Activated CD8-positive, alpha-beta T cell treated with anti-CD3 and anti-CD28 coated beads for 36 hours (primary cell): ENCODE measurements around the gene OR10G8. TPM values are rescaled to one million over a fixed set of nuclear protein-coding genes. Genes with fewer than 3 reads are reported as not detected.

Experiments
- ATAC-seq: fragments of 200-7000 bp; cut with Tn5 transposase; one replicate; pipeline ENCODE4 v1.10.0; 2021; ENCODE audit warnings: mild to moderate bottlenecking, moderate library complexity
- CTCF ChIA-PET: fragments of 350-600 bp; sonication (Branson Sonifier 250); formaldehyde crosslinking; loops from one replicate; lab custom pipeline; 2021; ENCODE audit warnings: antibody characterized with exemption; lab: Charles Lee
- POLR2A ChIA-PET: fragments of 350-600 bp; sonication (Branson Sonifier 250); formaldehyde crosslinking; loops from one replicate; lab custom pipeline; 2021; ENCODE audit warnings: antibody characterized with exemption; lab: Charles Lee
- DNase-seq: peaks from one replicate; pipeline ENCODE4 v3.0.0-alpha.2; 2020
- H3K27ac Mint-ChIP-seq: one replicate; pipeline ENCODE4 v1.8.0; 2021; ENCODE audit warnings: mild to moderate bottlenecking, mixed read lengths
- H3K27me3 Mint-ChIP-seq: one replicate; pipeline ENCODE4 v1.8.0; 2021; ENCODE audit warnings: mixed read lengths
- H3K36me3 Mint-ChIP-seq: one replicate; pipeline ENCODE4 v1.8.0; 2021; ENCODE audit warnings: low read depth, mixed read lengths
- H3K4me1 Mint-ChIP-seq: one replicate; pipeline ENCODE4 v1.8.0; 2021; ENCODE audit warnings: low read depth, mixed read lengths
- H3K4me3 Mint-ChIP-seq: one replicate; pipeline ENCODE4 v1.8.0; 2021; ENCODE audit warnings: mild to moderate bottlenecking, moderate library complexity, mixed read lengths
- H3K9me3 Mint-ChIP-seq: one replicate; pipeline ENCODE4 v1.8.0; 2021; ENCODE audit warnings: mixed read lengths
- CTCF ChIP-seq: fragments of 200-600 bp; IDR thresholded peaks from one replicate; pipeline ENCODE4 v1.8.0; 2022; ENCODE audit warnings: antibody characterized with exemption, mild to moderate bottlenecking
- intact Hi-C: fragments of 100-400 bp; cut with micrococcal nuclease; formaldehyde crosslinking; loops from one replicate; pipeline ENCODE4 v1.10.0; 2022
- total RNA-seq, 2 experiments: library from RNA; stranded (reverse); gene quantifications; one replicate each; pipeline ENCODE4 v1.2.3, GENCODE V29; 2021

OR10G8 gene
- total RNA-seq, 2 experiments from 2014 or later, result not detected

- DNase-seq (no peak), ATAC-seq (no peak)
- no peak overlapping the region for H3K27ac Mint-ChIP-seq
- no peaks in the 10 kb centered on the region for H3K36me3 Mint-ChIP-seq
- CTCF ChIA-PET, result interaction anchor here (10.5 kb wide), 1 partner anchor 116 kb away, joined by 108 read pairs; no protein-coding TSS in a partner anchor
- peaks cover 24% of the 10 kb centered on the region for H3K27me3 Mint-ChIP-seq
- H3K4me3 Mint-ChIP-seq, result no peak overlapping the region
- no peak for TF ChIP-seq CTCF
- POLR2A ChIA-PET, result no interaction called here
- intact Hi-C loops, result no loop called here
- no peaks in the 10 kb centered on the region for H3K9me3 Mint-ChIP-seq
- H3K4me1 Mint-ChIP-seq, result peaks cover 6% of the 10 kb centered on the region
Observed at GRCh38 chr11:124077266-124077665, 50.7 kb downstream of the OR10G8 start.

GRCh38 chr11:124078591-124078990 is 52.0 kb downstream of the OR10G8 start:
- ATAC-seq (no peak), DNase-seq (no peak)
- ChIA-PET CTCF (interaction anchor here (0.6 to 10.5 kb wide), 2 partner anchors 16 to 115 kb away, joined by 3 to 108 read pairs; no protein-coding TSS in a partner anchor), POLR2A (no interaction called here)
- Mint-ChIP-seq H3K9me3 (no peaks in the 10 kb centered on the region), H3K27ac (no peak overlapping the region), H3K4me1 (peaks cover 6% of the 10 kb centered on the region), H3K36me3 (no peaks in the 10 kb centered on the region), H3K4me3 (no peak overlapping the region), H3K27me3 (peaks cover 27% of the 10 kb centered on the region)
- no peak for TF ChIP-seq CTCF
- intact Hi-C loops, result no loop called here

GRCh38 chr11:124079631-124080326 is 53.2 kb downstream of the OR10G8 start:
- peaks cover 28% of the 10 kb centered on the region for H3K27me3 Mint-ChIP-seq
- intact Hi-C loops, result no loop called here
- no peaks in the 10 kb centered on the region for H3K9me3 Mint-ChIP-seq
- ATAC-seq, result no peak
- H3K36me3 Mint-ChIP-seq, result no peaks in the 10 kb centered on the region
- CTCF ChIA-PET, result interaction anchor here (1.1 to 1.3 kb wide), 2 partner anchors 8 to 115 kb away, joined by 3 to 5 read pairs; no protein-coding TSS in a partner anchor
- no peak for DNase-seq
- peaks cover 6% of the 10 kb centered on the region for H3K4me1 Mint-ChIP-seq
- no peak overlapping the region for H3K4me3 Mint-ChIP-seq
- POLR2A ChIA-PET, result no interaction called here
- no peak overlapping the region for H3K27ac Mint-ChIP-seq
- TF ChIP-seq CTCF, result no peak

Other genes with a start within 250 kb of the OR10G8 start
- not detected for gene OR6M1, start 220.4 kb upstream of the OR10G8 start, total RNA-seq
- gene TMEM225, start 141.1 kb upstream of the OR10G8 start, total RNA-seq, result not detected
- gene OR8D4, start 124.6 kb upstream of the OR10G8 start, total RNA-seq, result not detected
- gene OR4D5, start 87.2 kb upstream of the OR10G8 start, total RNA-seq, result not detected
- not detected for gene OR6T1, start 83.0 kb upstream of the OR10G8 start, total RNA-seq
- not detected for gene OR10S1, start 49.0 kb upstream of the OR10G8 start, total RNA-seq
- gene OR10G6, start 31.6 kb upstream of the OR10G8 start, total RNA-seq, result not detected
- gene OR10G4, start 13.8 kb upstream of the OR10G8 start, total RNA-seq, result not detected
- not detected for gene OR10G9, start 3.8 kb upstream of the OR10G8 start, total RNA-seq
- not detected for gene OR10G7, start 14.5 kb downstream of the OR10G8 start, total RNA-seq
- gene VWA5A, start 88.7 kb downstream of the OR10G8 start, total RNA-seq, result 1 to 10 TPM; 4.4 TPM
- not detected for gene OR10D3, start 156.5 kb downstream of the OR10G8 start, total RNA-seq
- not detected for gene OR8G1, start 214.3 kb downstream of the OR10G8 start, total RNA-seq
- gene OR8G5, start 229.6 kb downstream of the OR10G8 start, total RNA-seq, result not detected